ENCODE data around the gene STXBP5.

Gene STXBP5

GRCh38 chr6:147207837-147208754 is 3.9 kb downstream of the STXBP5 start:
- H2BK15ac ChIP-seq (replicated peaks; ENCODE audit: low read depth): no peak overlapping the region
- H3K36me3 ChIP-seq (ENCODE audit: control insufficient read depth, insufficient read depth, low read length): no peaks in the 10 kb centered on the region
- no peak overlapping the region for H3K56ac ChIP-seq (ENCODE audit: low read length)
- no peak overlapping the region for H2AK5ac ChIP-seq (ENCODE audit: low read length)
- H3K79me1 ChIP-seq (ENCODE audit: low read length): peaks cover 3% of the 10 kb centered on the region
- H3K4me3 ChIP-seq (ENCODE audit: low read length): no peak overlapping the region
- H3K4me2 ChIP-seq (ENCODE audit: low read length): no peak overlapping the region
- H3K4me1 ChIP-seq (ENCODE audit: control insufficient read depth, low read depth, low read length): no peaks in the 10 kb centered on the region
- no peak overlapping the region for H4K8ac ChIP-seq (ENCODE audit: low read depth, low read length)
- H3K79me2 ChIP-seq (ENCODE audit: control insufficient read depth, insufficient read depth, low read length): no peaks in the 10 kb centered on the region
- no peak for DNase-seq
- no peak overlapping the region for H2BK5ac ChIP-seq (ENCODE audit: low read length)
- H2BK120ac ChIP-seq (ENCODE audit: low read depth, low read length): no peak overlapping the region
- WGBS (ENCODE audit: extremely low coverage, insufficient coverage, low lambda C conversion rate): no CpG with 5 or more reads among the region's 4 CpGs
- H3K27ac ChIP-seq (ENCODE audit: low read depth, low read length): no peak overlapping the region
- no peak overlapping the region for H4K5ac ChIP-seq (ENCODE audit: low read length)
- H3K4ac ChIP-seq (ENCODE audit: low read depth, low read length): no peak overlapping the region
- H3K27me3 ChIP-seq (ENCODE audit: insufficient read depth, low read length, poor library complexity): no peaks in the 10 kb centered on the region
- no peak overlapping the region for H3K18ac ChIP-seq (ENCODE audit: low read length)
- no peak overlapping the region for H3K23ac ChIP-seq (ENCODE audit: low read length)
- H3K9ac ChIP-seq (ENCODE audit: low read length): no peak overlapping the region

GRCh38 chr6:147209762-147210449 is 5.7 kb downstream of the STXBP5 start:
- no peaks in the 10 kb centered on the region for H3K27me3 ChIP-seq (ENCODE audit: insufficient read depth, low read length, poor library complexity)
- no peak for DNase-seq
- no peak overlapping the region for H4K8ac ChIP-seq (ENCODE audit: low read depth, low read length)
- no peak overlapping the region for H2BK15ac ChIP-seq (replicated peaks; ENCODE audit: low read depth)
- 100% methylated on average over 1 of the region's 2 CpGs for WGBS (ENCODE audit: extremely low coverage, insufficient coverage, low lambda C conversion rate)
- no peak overlapping the region for H3K56ac ChIP-seq (ENCODE audit: low read length)
- no peaks in the 10 kb centered on the region for H3K79me2 ChIP-seq (ENCODE audit: control insufficient read depth, insufficient read depth, low read length)
- H2BK5ac ChIP-seq (ENCODE audit: low read length): no peak overlapping the region
- H3K4me3 ChIP-seq (ENCODE audit: low read length): no peak overlapping the region
- H2AK5ac ChIP-seq (ENCODE audit: low read length): no peak overlapping the region
- H3K4me2 ChIP-seq (ENCODE audit: low read length): no peak overlapping the region
- H3K9ac ChIP-seq (ENCODE audit: low read length): no peak overlapping the region
- H3K36me3 ChIP-seq (ENCODE audit: control insufficient read depth, insufficient read depth, low read length): no peaks in the 10 kb centered on the region
- no peak overlapping the region for H3K27ac ChIP-seq (ENCODE audit: low read depth, low read length)
- no peak overlapping the region for H3K18ac ChIP-seq (ENCODE audit: low read length)
- no peaks in the 10 kb centered on the region for H3K4me1 ChIP-seq (ENCODE audit: control insufficient read depth, low read depth, low read length)
- no peak overlapping the region for H3K4ac ChIP-seq (ENCODE audit: low read depth, low read length)
- H3K79me1 ChIP-seq (ENCODE audit: low read length): peaks cover 3% of the 10 kb centered on the region
- no peak overlapping the region for H2BK120ac ChIP-seq (ENCODE audit: low read depth, low read length)
- no peak overlapping the region for H4K5ac ChIP-seq (ENCODE audit: low read length)
- no peak overlapping the region for H3K23ac ChIP-seq (ENCODE audit: low read length)

- Histone ChIP-seq H4K5ac (ENCODE audit: low read length) (no peak overlapping the region), H3K4me1 (ENCODE audit: control insufficient read depth, low read depth, low read length) (no peaks in the 10 kb centered on the region), H3K27me3 (ENCODE audit: insufficient read depth, low read length, poor library complexity) (no peaks in the 10 kb centered on the region), H3K4me2 (ENCODE audit: low read length) (no peak overlapping the region), H3K36me3 (ENCODE audit: control insufficient read depth, insufficient read depth, low read length) (no peaks in the 10 kb centered on the region), H3K4me3 (ENCODE audit: low read length) (no peak overlapping the region), H3K27ac (ENCODE audit: low read depth, low read length) (no peak overlapping the region), H3K56ac (ENCODE audit: low read length) (no peak overlapping the region), H2BK120ac (ENCODE audit: low read depth, low read length) (no peak overlapping the region), H3K18ac (ENCODE audit: low read length) (no peak overlapping the region), H3K4ac (ENCODE audit: low read depth, low read length) (no peak overlapping the region), H4K8ac (ENCODE audit: low read depth, low read length) (no peak overlapping the region), H2BK5ac (ENCODE audit: low read length) (no peak overlapping the region), H2BK15ac (replicated peaks; ENCODE audit: low read depth) (no peak overlapping the region), H3K79me2 (ENCODE audit: control insufficient read depth, insufficient read depth, low read length) (no peaks in the 10 kb centered on the region), H3K9ac (ENCODE audit: low read length) (no peak overlapping the region), H2AK5ac (ENCODE audit: low read length) (no peak overlapping the region), H3K23ac (ENCODE audit: low read length) (no peak overlapping the region), H3K79me1 (ENCODE audit: low read length) (peaks cover 1% of the 10 kb centered on the region)
- no peak for DNase-seq
- no CpG with 5 or more reads among the region's 2 CpGs for WGBS (ENCODE audit: extremely low coverage, insufficient coverage, low lambda C conversion rate)
Observed at GRCh38 chr6:147211349-147211748, 7.1 kb downstream of the STXBP5 start.

GRCh38 chr6:147211831-147212230 is 7.6 kb downstream of the STXBP5 start:
- WGBS (ENCODE audit: extremely low coverage, insufficient coverage, low lambda C conversion rate): no CpG with 5 or more reads among the region's 4 CpGs
- H3K79me2 ChIP-seq (ENCODE audit: control insufficient read depth, insufficient read depth, low read length): no peaks in the 10 kb centered on the region
- H2AK5ac ChIP-seq (ENCODE audit: low read length): no peak overlapping the region
- no peak overlapping the region for H3K23ac ChIP-seq (ENCODE audit: low read length)
- peaks cover 1% of the 10 kb centered on the region for H3K79me1 ChIP-seq (ENCODE audit: low read length)
- no peaks in the 10 kb centered on the region for H3K27me3 ChIP-seq (ENCODE audit: insufficient read depth, low read length, poor library complexity)
- no peak overlapping the region for H4K8ac ChIP-seq (ENCODE audit: low read depth, low read length)
- no peak overlapping the region for H3K56ac ChIP-seq (ENCODE audit: low read length)
- no peak overlapping the region for H3K18ac ChIP-seq (ENCODE audit: low read length)
- H2BK120ac ChIP-seq (ENCODE audit: low read depth, low read length): no peak overlapping the region
- H4K5ac ChIP-seq (ENCODE audit: low read length): no peak overlapping the region
- no peak overlapping the region for H2BK15ac ChIP-seq (replicated peaks; ENCODE audit: low read depth)
- H3K9ac ChIP-seq (ENCODE audit: low read length): no peak overlapping the region
- no peak overlapping the region for H3K27ac ChIP-seq (ENCODE audit: low read depth, low read length)
- no peaks in the 10 kb centered on the region for H3K36me3 ChIP-seq (ENCODE audit: control insufficient read depth, insufficient read depth, low read length)
- H3K4ac ChIP-seq (ENCODE audit: low read depth, low read length): no peak overlapping the region
- no peak overlapping the region for H2BK5ac ChIP-seq (ENCODE audit: low read length)
- no peak overlapping the region for H3K4me3 ChIP-seq (ENCODE audit: low read length)
- H3K4me1 ChIP-seq (ENCODE audit: control insufficient read depth, low read depth, low read length): no peaks in the 10 kb centered on the region
- no peak for DNase-seq
- H3K4me2 ChIP-seq (ENCODE audit: low read length): no peak overlapping the region

GRCh38 chr6:147212622-147213021 is 8.4 kb downstream of the STXBP5 start:
- Histone ChIP-seq H3K4me2 (ENCODE audit: low read length) (no peak overlapping the region), H3K23ac (ENCODE audit: low read length) (no peak overlapping the region), H3K56ac (ENCODE audit: low read length) (no peak overlapping the region), H2BK15ac (replicated peaks; ENCODE audit: low read depth) (no peak overlapping the region), H2BK120ac (ENCODE audit: low read depth, low read length) (no peak overlapping the region), H3K27ac (ENCODE audit: low read depth, low read length) (no peak overlapping the region), H3K79me2 (ENCODE audit: control insufficient read depth, insufficient read depth, low read length) (no peaks in the 10 kb centered on the region), H3K4me3 (ENCODE audit: low read length) (no peak overlapping the region), H3K4me1 (ENCODE audit: control insufficient read depth, low read depth, low read length) (no peaks in the 10 kb centered on the region), H3K27me3 (ENCODE audit: insufficient read depth, low read length, poor library complexity) (no peaks in the 10 kb centered on the region), H3K79me1 (ENCODE audit: low read length) (no peaks in the 10 kb centered on the region), H3K18ac (ENCODE audit: low read length) (no peak overlapping the region), H3K36me3 (ENCODE audit: control insufficient read depth, insufficient read depth, low read length) (no peaks in the 10 kb centered on the region), H2AK5ac (ENCODE audit: low read length) (no peak overlapping the region), H3K4ac (ENCODE audit: low read depth, low read length) (no peak overlapping the region), H4K8ac (ENCODE audit: low read depth, low read length) (no peak overlapping the region), H2BK5ac (ENCODE audit: low read length) (no peak overlapping the region), H4K5ac (ENCODE audit: low read length) (no peak overlapping the region), H3K9ac (ENCODE audit: low read length) (no peak overlapping the region)
- no peak for DNase-seq
- no CpG with 5 or more reads among the region's 1 CpG for WGBS (ENCODE audit: extremely low coverage, insufficient coverage, low lambda C conversion rate)

Data from mesendoderm (in vitro differentiated cells).